K562 (cell line): ENCODE data around the gene CXCL6. TPM values are rescaled to one million over a fixed set of nuclear protein-coding genes. Genes with fewer than 3 reads are reported as not detected.

Source experiments
- BHLHE40 ChIP-seq: IDR thresholded peaks from 2 replicates; pipeline ENCODE4 v1.6.1; 2011; ENCODE audit warnings: low read length, improper control_type of control experiment
- BRF1 ChIP-seq: IDR thresholded peaks from 3 replicates; pipeline ENCODE4 v1.6.1; 2011; ENCODE audit warnings: borderline replicate concordance, mild to moderate bottlenecking; ENCODE audit not compliant: insufficient read length; ENCODE audit errors: extremely low read depth
- CC2D1A ChIP-seq: fragments of 450-650 bp; IDR thresholded peaks from 2 replicates; pipeline ENCODE4 v1.6.1; 2017; ENCODE audit warnings: mild to moderate bottlenecking
- CCAR2 ChIP-seq: fragments of 200-400 bp; formaldehyde crosslinking; IDR thresholded peaks from 2 replicates; pipeline ENCODE4 v1.6.1; 2017; ENCODE audit warnings: mild to moderate bottlenecking, low read depth, low read length
- DNMT1 ChIP-seq: fragments of 450-650 bp; IDR thresholded peaks from 2 replicates; pipeline ENCODE4 v1.6.1; 2016; ENCODE audit warnings: antibody characterized with exemption, mild to moderate bottlenecking
- GABPA ChIP-seq: fragments of 200-800 bp; sonication (Bioruptor generic); conservative IDR thresholded peaks from 2 replicates; pipeline ENCODE4 v1.6.1; 2016; ENCODE audit warnings: low read depth, missing genetic modification characterization, missing compliant biosample characterization
- GTF2A2 ChIP-seq: IDR thresholded peaks from 2 replicates; pipeline ENCODE4 v1.6.1; 2016; ENCODE audit warnings: mild to moderate bottlenecking, missing genetic modification characterization, missing compliant biosample characterization
- HMG20B ChIP-seq: fragments of 250-450 bp; sonication (Bioruptor Pico); IDR thresholded peaks from 2 replicates; pipeline ENCODE4 v1.5.0; 2021; ENCODE audit warnings: mild to moderate bottlenecking
- HMGN3 ChIP-seq: IDR thresholded peaks from 2 replicates; pipeline ENCODE4 v1.6.1; 2011; ENCODE audit warnings: borderline replicate concordance, low read depth, mild to moderate bottlenecking, mixed read lengths, low read length; ENCODE audit not compliant: insufficient read length; ENCODE audit errors: extremely low read depth
- HNRNPLL ChIP-seq: fragments of 200-400 bp; formaldehyde crosslinking; IDR thresholded peaks from 2 replicates; pipeline ENCODE4 v1.6.1; 2017; ENCODE audit warnings: low read length, low read depth, mild to moderate bottlenecking; ENCODE audit not compliant: poor library complexity, severe bottlenecking
- MAFF ChIP-seq: IDR thresholded peaks from 2 replicates; pipeline ENCODE4 v1.6.1; 2012; ENCODE audit warnings: low read length, improper control_type of control experiment
- NR2C2 ChIP-seq, 2 experiments: fragments of 200-800 bp in 1 of 2; sonication (Bioruptor generic) in 1 of 2; sonication (generic) in 1 of 2; formaldehyde crosslinking in 1 of 2; IDR thresholded peaks; 2 replicates each; pipeline versions ENCODE4 v1.6.1 to v1.8.0; 2016 to 2022; ENCODE audit warnings: mild to moderate bottlenecking in 1 of 2, missing compliant biosample characterization in 1 of 2, missing genetic modification characterization in 1 of 2, missing genetic modification reagents in 1 of 2
- PHF21A ChIP-seq: fragments of 450-650 bp; IDR thresholded peaks from 2 replicates; pipeline ENCODE4 v1.6.1; 2017; ENCODE audit warnings: low read depth, borderline replicate concordance
- POLR2G ChIP-seq: fragments of 200-400 bp; formaldehyde crosslinking; IDR thresholded peaks from 2 replicates; pipeline ENCODE4 v1.6.1; 2017; ENCODE audit warnings: low read depth, mild to moderate bottlenecking, antibody characterized with exemption, low read length, moderate library complexity
- TRIM25 ChIP-seq: fragments of 450-650 bp; IDR thresholded peaks from 2 replicates; pipeline ENCODE4 v1.7.0; 2016; ENCODE audit warnings: borderline replicate concordance
- polyA plus RNA-seq, 8 experiments: library from polyadenylated mRNA; depleted of rRNA in 4 of 8; stranded (reverse) in 5 of 8; unstranded in 3 of 8; fragments of >200 nt; fragmentation: Nextera tagmentation in 2 of 8; fragmentation: Illumina TruSeq in 1 of 8; extraction: Ambion mirVana in 2 of 8; extraction: Trizol in 1 of 8; gene quantifications; 2 replicates each; pipeline versions ENCODE4 v1.2.1 to v1.2.3, GENCODE V29; 2011 to 2014; ENCODE audit warnings: inconsistent platforms in 1 of 8, missing spikeins in 1 of 8
- total RNA-seq, 7 experiments: library from RNA; depleted of rRNA in 6 of 7; stranded (reverse); fragments of >200 nt in 6 of 7; fragmentation: Illumina TruSeq in 2 of 7; extraction: Trizol in 2 of 7; gene quantifications; 2 replicates each; pipeline versions ENCODE4 v1.2.1 to v1.2.3, GENCODE V29; 2011 to 2021; ENCODE audit warnings: low replicate concordance in 1 of 7
- TF ChIP-seq, protein P1 (sequence below): fragments of 450-650 bp; IDR thresholded peaks from 2 replicates; pipeline ENCODE4 v1.6.1; 2016

Gene CXCL6
- total and polyA plus RNA-seq, 9 of the 15 experiments (the other 6 are each of a cell fraction or from before 2014, with no cell fraction given) = not detected

GRCh38 chr4:73832651-73833237 lies 3.7 kb upstream of the CXCL6 start (continued):
- TF ChIP-seq TRIM25 = no peak
- TF ChIP-seq CC2D1A = peak; percentile 89
- peak; percentile 19; the same call in 1 of the 2 replicates for TF ChIP-seq BHLHE40
- TF ChIP-seq, protein P1, sequence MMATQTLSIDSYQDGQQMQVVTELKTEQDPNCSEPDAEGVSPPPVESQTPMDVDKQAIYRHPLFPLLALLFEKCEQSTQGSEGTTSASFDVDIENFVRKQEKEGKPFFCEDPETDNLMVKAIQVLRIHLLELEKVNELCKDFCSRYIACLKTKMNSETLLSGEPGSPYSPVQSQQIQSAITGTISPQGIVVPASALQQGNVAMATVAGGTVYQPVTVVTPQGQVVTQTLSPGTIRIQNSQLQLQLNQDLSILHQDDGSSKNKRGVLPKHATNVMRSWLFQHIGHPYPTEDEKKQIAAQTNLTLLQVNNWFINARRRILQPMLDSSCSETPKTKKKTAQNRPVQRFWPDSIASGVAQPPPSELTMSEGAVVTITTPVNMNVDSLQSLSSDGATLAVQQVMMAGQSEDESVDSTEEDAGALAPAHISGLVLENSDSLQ = peak; percentile 72
- no peak for TF ChIP-seq HNRNPLL
- TF ChIP-seq GABPA (tag) = 0 out of 2 replicates have a peak, but pooled peaks have one; percentile 21
- peak; percentile 97 for TF ChIP-seq MAFF
- no peak for TF ChIP-seq HMG20B (CRISPR knock-in tag)
- peak; percentile 77 for TF ChIP-seq HMGN3
- no peak for TF ChIP-seq NR2C2 (CRISPR knock-in tag; IDR thresholded peaks at IDR 0.05)
- no peak for TF ChIP-seq NR2C2 (tag; IDR thresholded peaks at IDR 0.05)
- TF ChIP-seq CCAR2 = no peak
- no peak for TF ChIP-seq GTF2A2 (tag)
- no peak for TF ChIP-seq DNMT1
- no peak for TF ChIP-seq POLR2G
- no peak for TF ChIP-seq PHF21A
- TF ChIP-seq BRF1 = no peak
